C1 segment of cervical spinal cord (tissue), 14 donors: ENCODE data around the gene GALNT13.

Experiments
- DNase-seq, 14 donors: peaks; one replicate each; lab custom pipeline; 2025; lab: John Stamatoyannopoulos, UW

GALNT13 gene

GRCh38 chr2:154207288-154208047 lies 335.7 kb downstream of the GALNT13 start:
- no peak for DNase-seq

- DNase-seq, result no peak
Observed at GRCh38 chr2:154223726-154224125, 352.0 kb downstream of the GALNT13 start.

DNA sequence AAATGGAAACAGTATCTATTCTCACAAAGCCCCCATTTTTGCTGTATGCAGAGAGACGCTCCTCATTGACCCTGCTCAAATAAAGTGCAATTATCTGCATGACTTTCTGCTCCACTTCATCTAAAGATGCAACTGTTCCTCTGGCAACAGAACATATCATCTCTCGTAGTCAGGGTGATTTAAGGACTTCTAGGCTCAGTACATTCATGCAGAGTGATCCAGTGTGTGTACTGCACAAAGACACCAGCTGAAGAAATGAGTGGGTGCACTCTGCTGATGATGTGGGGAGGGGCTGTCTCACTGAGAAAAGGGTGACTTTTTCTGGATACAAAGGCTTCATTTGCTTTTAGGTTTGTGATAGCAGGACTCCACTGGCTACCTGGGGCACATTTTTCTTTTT lies 355.2 kb downstream of the GALNT13 start:
- no peak for DNase-seq

DNA sequence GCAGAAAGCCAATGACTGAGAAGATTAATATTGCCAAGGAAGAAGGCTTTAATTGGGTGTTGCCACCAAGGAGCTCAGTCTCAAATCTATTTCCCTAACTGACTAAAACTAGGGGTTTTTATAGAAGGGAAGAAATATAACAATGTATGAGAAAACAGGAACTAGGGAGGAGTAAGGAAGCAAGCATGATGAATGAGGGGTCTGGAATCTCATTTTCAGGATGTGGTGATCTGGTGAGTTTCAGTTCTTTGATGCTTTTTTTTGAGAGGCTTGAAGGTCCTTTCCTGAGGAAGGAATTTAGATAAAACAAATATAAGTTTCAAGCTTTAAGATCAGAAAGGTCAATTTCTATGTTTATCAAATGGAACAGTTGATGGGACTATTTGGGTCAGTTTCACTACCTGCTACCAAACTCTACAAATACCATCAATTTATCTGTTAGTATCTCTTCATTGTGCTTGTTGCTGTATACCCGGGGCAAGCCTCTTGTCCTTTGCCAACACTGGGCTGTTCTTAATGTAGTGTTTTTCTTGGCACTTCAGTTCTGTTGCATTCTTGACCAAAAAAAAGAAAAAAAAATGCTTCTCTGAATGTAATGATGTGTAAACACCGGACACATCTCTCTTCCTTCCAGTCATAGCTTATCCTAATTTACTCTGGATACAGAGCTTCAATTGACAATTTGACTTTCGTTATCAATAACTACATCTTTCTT lies 357.0 kb downstream of the GALNT13 start:
- DNase-seq, result no peak

DNA sequence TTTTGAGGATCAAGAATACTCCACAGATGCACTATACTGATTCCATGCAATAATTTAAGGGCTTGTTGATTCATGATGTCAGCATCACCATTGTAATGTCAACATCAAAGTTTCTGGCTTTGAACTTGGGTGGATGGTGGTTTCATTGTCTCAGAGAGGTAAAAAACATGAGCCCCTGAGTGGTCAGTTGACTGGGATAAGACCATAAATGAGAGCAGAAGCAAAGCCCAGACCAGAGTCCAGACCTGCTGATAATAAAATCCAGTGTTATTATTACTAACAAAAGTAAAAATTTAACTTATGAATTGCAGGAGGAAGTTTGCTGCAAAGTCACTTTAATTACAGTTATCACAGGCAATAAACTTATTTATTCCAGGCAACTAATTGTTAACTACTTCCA lies 358.2 kb downstream of the GALNT13 start:
- no peak for DNase-seq

DNA sequence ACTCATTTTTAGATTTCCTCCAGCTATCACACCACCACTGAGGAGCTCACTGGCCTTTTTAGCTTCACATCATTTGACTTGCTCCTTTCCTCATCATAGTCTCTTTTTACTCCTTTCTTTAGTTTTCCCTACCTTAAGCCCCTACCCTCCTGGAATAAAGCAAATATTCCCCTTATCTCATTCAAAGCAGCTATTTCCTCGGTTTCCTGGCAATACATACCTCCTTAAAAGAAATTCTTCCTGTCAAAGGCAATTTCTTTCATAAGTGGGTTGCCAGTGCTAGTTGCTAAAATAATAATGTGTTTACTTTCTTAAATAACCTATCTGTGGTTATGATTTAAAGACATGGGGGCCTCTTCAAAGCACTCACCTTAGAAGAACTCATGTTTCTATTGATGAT lies 359.3 kb downstream of the GALNT13 start:
- DNase-seq, result no peak

DNA sequence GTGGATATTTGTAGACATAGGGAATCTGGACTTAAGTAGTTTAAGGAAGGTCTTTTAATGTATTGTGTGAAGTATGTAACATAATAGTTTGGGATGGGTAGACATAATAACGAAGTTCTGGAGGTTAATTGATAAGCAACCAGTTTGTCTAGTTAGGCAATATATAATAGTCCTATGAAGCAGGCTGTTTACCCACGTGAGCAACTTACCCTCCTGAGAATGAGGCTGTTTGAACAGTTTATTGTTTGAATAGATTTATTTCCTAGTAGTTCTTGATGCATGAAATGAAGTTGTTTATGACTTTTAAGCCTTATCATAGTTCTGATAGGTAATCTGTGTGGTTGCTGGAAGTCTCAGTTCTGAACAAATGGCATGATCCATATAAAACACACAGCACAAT lies 361.5 kb downstream of the GALNT13 start:
- DNase-seq, result no peak

DNA sequence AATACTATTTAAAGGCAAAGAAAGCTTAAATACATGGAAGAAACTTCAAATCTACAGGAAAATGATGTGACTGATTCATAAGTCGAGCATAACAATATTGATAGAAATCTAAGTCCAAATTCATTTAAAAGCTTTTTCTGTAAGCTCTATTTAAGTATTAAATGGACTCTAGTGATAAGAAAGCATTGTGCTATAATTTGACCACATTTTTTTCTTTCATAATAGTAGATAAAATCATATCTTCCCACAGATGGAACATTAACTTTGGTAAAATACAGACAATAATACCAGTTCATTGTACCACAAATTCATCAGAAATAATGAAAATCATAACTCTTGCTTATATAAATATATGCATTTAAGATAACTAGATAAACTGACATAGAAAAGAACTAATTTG lies 366.5 kb downstream of the GALNT13 start:
- no peak for DNase-seq

GRCh38 chr2:154240316-154240715 lies 368.6 kb downstream of the GALNT13 start:
- no peak for DNase-seq

- no peak for DNase-seq
Observed at GRCh38 chr2:154240921-154241379, 369.2 kb downstream of the GALNT13 start.

GRCh38 chr2:154242687-154243086 lies 371.0 kb downstream of the GALNT13 start:
- no peak for DNase-seq

GRCh38 chr2:154243685-154244084 lies 372.0 kb downstream of the GALNT13 start:
- no peak for DNase-seq

GRCh38 chr2:154244932-154245331 lies 373.2 kb downstream of the GALNT13 start:
- no peak for DNase-seq

- DNase-seq, result no peak
Observed at GRCh38 chr2:154247503-154247902, 375.8 kb downstream of the GALNT13 start.

DNA sequence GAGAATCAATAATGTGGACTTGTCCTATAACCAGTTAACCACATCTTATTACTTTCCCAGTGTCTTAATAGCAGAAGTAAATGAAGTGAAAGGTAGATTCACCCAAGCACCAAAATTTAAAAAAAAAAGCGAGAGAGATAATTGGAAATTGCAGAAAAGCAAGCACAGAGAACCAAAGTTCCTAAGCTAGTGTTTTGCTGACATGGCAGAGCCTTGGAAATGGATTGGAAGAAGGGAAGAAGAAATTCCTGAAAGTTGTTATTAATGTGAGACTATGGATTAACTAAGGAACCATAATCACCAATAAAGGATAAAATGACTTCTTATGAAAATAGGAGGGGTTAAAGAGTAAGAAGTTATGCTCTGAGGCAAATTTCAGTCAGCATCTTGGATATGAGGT lies 384.4 kb downstream of the GALNT13 start:
- DNase-seq, result no peak

- DNase-seq, result no peak
Observed at GRCh38 chr2:154259030-154259429, 387.3 kb downstream of the GALNT13 start.

DNA sequence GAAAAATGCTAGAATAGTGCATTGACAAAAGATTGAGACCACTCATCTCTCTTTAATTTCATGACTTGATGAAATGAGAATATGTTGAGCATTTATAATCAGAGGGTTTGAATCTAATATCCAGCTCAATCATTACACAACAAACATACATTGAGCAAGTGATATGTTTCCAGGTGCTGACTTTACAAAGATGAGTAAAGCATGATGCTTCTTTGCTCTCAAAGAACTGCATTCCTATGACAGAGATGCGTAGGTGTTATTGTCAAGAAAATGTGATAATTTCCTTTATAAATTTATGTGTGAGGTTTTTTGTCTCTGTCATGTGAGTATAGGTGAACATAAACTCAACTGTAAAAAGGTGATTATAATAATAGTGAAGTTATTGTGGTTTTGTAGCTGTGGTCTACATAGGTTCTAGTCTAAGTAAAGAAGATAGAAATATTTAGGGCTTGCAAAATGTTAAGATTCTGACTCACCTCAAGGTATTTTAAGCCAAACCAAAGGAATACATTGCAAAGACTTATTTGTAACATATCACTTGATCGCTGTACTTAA lies 389.8 kb downstream of the GALNT13 start:
- no peak for DNase-seq

- DNase-seq, result no peak
Observed at GRCh38 chr2:154263206-154263605, 391.5 kb downstream of the GALNT13 start.

DNA sequence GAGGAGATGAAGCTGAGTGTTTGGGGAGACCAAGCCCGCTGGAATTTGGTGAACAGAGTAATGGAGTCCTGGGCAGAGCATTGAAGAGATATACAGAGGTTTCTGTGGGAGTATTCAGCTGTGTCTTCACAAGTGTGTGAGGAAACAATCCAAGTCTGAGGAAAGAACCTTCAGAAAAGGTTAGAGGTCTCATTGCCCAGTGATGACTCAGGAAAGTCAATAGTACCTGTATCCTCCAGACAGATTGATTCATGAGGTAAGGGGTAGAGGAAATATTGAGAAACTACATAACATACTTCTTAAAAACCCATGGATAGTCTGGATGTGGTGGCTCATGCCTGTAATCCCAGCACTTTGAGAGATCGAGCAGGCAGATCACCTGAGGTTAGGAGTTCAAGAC lies 392.3 kb downstream of the GALNT13 start:
- no peak for DNase-seq

- DNase-seq, result no peak
Observed at GRCh38 chr2:154267983-154268382, 396.3 kb downstream of the GALNT13 start.

DNA sequence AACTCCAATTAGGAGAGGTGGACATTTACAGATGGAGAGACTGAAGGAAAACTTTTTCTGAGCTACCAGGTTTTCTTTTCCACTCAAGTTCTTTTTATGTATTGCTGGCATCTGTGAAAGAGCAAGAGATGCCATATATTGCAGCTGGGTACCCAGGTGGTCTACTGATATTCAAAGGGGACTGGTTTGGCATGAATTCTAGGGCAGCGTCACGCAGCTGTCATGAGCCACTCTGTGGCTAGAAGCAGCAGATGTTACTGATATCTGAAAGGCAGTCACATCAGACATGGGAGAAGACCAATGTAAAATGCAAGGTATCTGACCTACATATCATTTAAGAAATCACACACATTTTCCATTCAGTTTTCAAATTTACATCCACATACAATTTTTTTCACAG lies 408.8 kb downstream of the GALNT13 start:
- DNase-seq, result no peak

DNA sequence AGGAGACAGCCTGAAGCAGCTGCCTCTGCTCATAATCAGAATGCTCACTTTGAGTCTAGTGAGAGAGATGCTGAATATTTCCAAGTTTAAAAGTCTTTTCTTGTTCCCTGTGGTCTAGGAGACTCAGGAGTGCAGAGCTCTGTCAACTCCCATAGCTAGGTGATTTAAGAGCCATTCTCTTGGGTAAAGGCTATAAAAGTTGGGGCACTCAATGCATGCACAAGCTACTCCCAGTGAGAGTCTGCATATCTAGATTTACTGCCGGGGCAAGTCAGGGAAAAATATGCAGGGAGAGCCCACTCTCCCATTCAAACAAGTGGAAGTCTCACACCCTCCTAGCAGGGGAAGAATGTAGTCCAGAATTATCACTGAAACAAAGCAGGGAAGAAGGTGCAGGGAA lies 418.1 kb downstream of the GALNT13 start:
- DNase-seq, result no peak

- no peak for DNase-seq
Observed at GRCh38 chr2:154291511-154291910, 419.8 kb downstream of the GALNT13 start.
